ENCODE measurements around the gene SAE1. TPM values are rescaled to one million over a fixed set of nuclear protein-coding genes. Genes with fewer than 3 reads are reported as not detected.

The SAE1 gene
- total RNA-seq, 1 donor from 2014 or later = 140 TPM

DNA sequence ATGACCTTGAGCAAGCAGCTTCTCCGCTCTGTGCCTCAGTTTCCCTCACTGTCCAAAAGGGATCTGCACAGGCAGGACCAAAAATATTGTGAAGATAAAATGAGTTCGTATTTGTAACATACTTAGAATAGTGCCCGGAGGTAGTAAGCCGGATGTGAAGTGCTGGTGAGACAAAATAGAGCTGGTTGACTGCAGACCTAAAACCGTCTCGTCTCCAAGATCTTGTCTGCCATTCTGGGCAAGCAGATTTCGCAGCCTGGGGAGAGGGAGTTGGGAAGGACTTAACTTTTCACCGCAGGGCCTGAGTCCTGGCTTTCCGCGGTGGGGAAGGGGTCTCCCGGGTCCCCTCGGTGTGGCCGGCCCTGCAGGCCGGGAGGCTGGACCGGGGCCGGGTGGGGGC lies 108.5 kb downstream of the SAE1 start:
- no peak overlapping the region for H3K4me3 ChIP-seq (ENCODE audit: low read depth, low read length)
- TF ChIP-seq CTCF (conservative IDR thresholded peaks at IDR 0.05; ENCODE audit: low read depth, low read length) = no peak
- no peak for DNase-seq (ENCODE audit: low read depth)

GRCh38 chr19:47239610-47240296 lies 109.1 kb downstream of the SAE1 start:
- DNase-seq (ENCODE audit: low read depth) = no peak
- H3K4me3 ChIP-seq (ENCODE audit: low read depth, low read length) = no peak overlapping the region
- no peak for TF ChIP-seq CTCF (conservative IDR thresholded peaks at IDR 0.05; ENCODE audit: low read depth, low read length)

- no peak overlapping the region for H3K4me3 ChIP-seq (ENCODE audit: low read depth, low read length)
- no peak for TF ChIP-seq CTCF (conservative IDR thresholded peaks at IDR 0.05; ENCODE audit: low read depth, low read length)
- DNase-seq (ENCODE audit: low read depth) = no peak
Measured at GRCh38 chr19:47240556-47240955, 109.9 kb downstream of the SAE1 start.

DNA sequence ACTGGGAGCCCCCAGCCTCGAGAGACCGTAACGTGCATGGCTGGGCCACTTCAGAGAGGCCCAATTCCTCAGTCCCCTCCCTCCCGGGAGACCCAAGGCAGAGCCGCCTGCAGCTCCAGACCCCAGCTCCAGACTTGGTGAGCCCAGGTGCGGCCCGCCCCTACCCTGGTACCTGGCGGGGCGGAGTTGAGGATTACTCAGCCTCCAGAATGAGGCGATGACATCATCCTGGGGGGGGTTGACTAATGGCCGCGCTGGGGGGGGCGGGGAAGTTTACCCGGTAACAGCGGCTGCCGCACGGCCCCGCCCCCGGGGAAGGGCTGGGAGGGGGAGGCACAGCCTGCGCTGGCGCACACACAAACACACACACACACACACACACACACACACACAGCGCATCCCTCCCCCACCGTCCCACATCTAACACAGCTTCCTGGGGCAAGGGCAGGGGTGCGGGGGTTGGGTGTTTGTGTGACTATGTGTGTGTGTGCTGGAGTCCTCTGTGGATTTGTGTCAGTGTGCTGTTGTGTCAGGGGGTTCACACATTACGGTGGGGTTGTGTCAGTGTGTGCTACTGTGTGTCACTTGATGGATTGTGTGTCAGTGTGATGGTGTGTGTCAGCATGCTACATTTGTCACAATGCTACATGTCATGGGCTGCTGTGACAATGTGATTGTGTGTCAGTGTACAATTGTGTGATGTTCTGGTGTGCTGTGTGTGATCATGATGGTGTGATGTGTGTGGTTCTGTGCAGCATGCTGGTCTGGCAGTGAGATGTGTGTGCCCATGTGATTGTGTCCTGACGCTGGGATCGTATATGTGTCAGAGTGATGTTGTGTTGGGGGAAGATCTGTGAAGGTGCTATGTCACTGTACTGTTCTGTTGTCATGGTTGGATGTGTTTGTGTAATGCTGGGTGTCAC lies 110.6 kb downstream of the SAE1 start:
- no peak for DNase-seq (ENCODE audit: low read depth)
- H3K4me3 ChIP-seq (ENCODE audit: low read depth, low read length) = no peak overlapping the region
- TF ChIP-seq CTCF (conservative IDR thresholded peaks at IDR 0.05; ENCODE audit: low read depth, low read length) = no peak

GRCh38 chr19:47241919-47242577 lies 111.4 kb downstream of the SAE1 start:
- no peak for TF ChIP-seq CTCF (conservative IDR thresholded peaks at IDR 0.05; ENCODE audit: low read depth, low read length)
- H3K4me3 ChIP-seq (ENCODE audit: low read depth, low read length) = no peak overlapping the region
- no peak for DNase-seq (ENCODE audit: low read depth)

DNA sequence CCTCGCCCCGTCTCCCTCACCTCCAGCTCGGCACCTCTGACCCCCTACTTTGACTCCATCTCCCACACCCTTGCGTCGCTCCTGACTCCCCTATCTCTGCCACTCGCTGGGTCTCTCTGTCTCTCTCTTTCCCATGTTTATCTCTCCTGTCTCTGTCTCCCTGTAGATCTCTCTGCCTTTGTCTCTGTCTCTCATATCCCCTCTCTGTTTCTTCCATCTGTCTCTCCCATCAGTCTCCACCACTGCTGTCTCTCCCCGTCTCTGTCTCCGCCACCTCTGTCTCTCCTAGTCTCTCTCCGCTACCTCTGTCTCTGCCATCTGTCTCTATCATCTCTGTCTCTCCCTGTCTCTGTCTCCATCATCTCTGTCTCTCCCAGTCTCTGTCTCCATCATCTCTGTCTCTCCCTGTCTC lies 112.7 kb downstream of the SAE1 start:
- DNase-seq (ENCODE audit: low read depth) = no peak
- TF ChIP-seq CTCF (conservative IDR thresholded peaks at IDR 0.05; ENCODE audit: low read depth, low read length) = no peak

More for the DNA sequence above, 112.7 kb downstream of the SAE1 start:
- peak overlapping the region; percentile 53 for H3K4me3 ChIP-seq (ENCODE audit: low read depth, low read length)
